SU-DHL-6 (cell line): Measurements from ENCODE around the gene CTBP1.

Source experiments
- H2AFZ ChIP-seq: fragments of 200-600 bp; sonication (generic); 2 replicates; pipeline ENCODE4 v1.6.1; 2014; ENCODE audit warnings: low read depth, mild to moderate bottlenecking, moderate library complexity, mixed read lengths, antibody characterized with exemption, low read length; ENCODE audit not compliant: severe bottlenecking
- H3F3A ChIP-seq: fragments of 200-600 bp; shearing (Covaris generic); 2 replicates; pipeline ENCODE4 v1.6.0; 2016; ENCODE audit warnings: antibody characterized with exemption, mild to moderate bottlenecking; ENCODE audit not compliant: insufficient read depth
- H3K27ac ChIP-seq: fragments of 200-600 bp; sonication (generic); 2 replicates; pipeline ENCODE4 v1.5.1; 2016; ENCODE audit warnings: low read depth, mild to moderate bottlenecking, low read length, moderate library complexity, mixed read lengths
- H3K27me3 ChIP-seq: fragments of 200-600 bp; sonication (generic), shearing (Covaris generic); 2 replicates; pipeline ENCODE4 v1.6.0; 2014; ENCODE audit warnings: mild to moderate bottlenecking, low read length
- H3K36me3 ChIP-seq: fragments of 200-600 bp; sonication (generic); 2 replicates; pipeline ENCODE4 v1.6.1; 2014; ENCODE audit warnings: mild to moderate bottlenecking, low read length, mixed read lengths
- H3K4me2 ChIP-seq: fragments of 300-600, 200-600 bp; shearing (Covaris generic), sonication (generic); 2 replicates; pipeline ENCODE4 v1.6.0; 2014; ENCODE audit warnings: low read length, low read depth, mild to moderate bottlenecking; ENCODE audit not compliant: poor library complexity, severe bottlenecking
- H3K4me3 ChIP-seq: fragments of 200-600 bp; sonication (generic); 2 replicates; pipeline ENCODE4 v1.5.1; 2014; ENCODE audit warnings: antibody characterized with exemption, low read length, mild to moderate bottlenecking, mixed read lengths; ENCODE audit not compliant: insufficient read depth, poor library complexity, severe bottlenecking
- H3K79me2 ChIP-seq: fragments of 200-600 bp; sonication (generic); 2 replicates; pipeline ENCODE4 v1.6.1; 2014; ENCODE audit warnings: mild to moderate bottlenecking, low read length, moderate library complexity; ENCODE audit not compliant: insufficient read depth
- H3K9ac ChIP-seq: fragments of 200-600 bp; sonication (generic); 2 replicates; pipeline ENCODE4 v1.7.0; 2014; ENCODE audit warnings: mild to moderate bottlenecking, low read length
- H3K9me2 ChIP-seq: fragments of 200-600 bp; sonication (generic); replicated peaks from 2 replicates; pipeline ENCODE4 v1.6.1; 2014; ENCODE audit warnings: low read length; ENCODE audit not compliant: insufficient read depth
- H3K9me3 ChIP-seq: fragments of 200-600 bp; sonication (generic); 2 replicates; pipeline ENCODE4 v1.6.1; 2014; ENCODE audit warnings: low read length, mixed read lengths; ENCODE audit not compliant: insufficient read depth
- H4K20me1 ChIP-seq: fragments of 200-600 bp; sonication (generic); 2 replicates; pipeline ENCODE4 v1.6.1; 2014; ENCODE audit warnings: low read depth, mild to moderate bottlenecking, antibody characterized with exemption, low read length, moderate library complexity, mixed read lengths
- CTCF ChIP-seq: fragments of 200-600 bp; sonication (generic); IDR thresholded peaks from one replicate; pipeline ENCODE4 v1.5.1; 2017; ENCODE audit warnings: antibody characterized with exemption, mild to moderate bottlenecking, low read length, moderate library complexity; ENCODE audit not compliant: insufficient read depth, poor library complexity, severe bottlenecking
- EZH2phosphoT487 ChIP-seq: fragments of 200-600 bp; sonication (generic), shearing (Covaris generic); conservative IDR thresholded peaks from 2 replicates; pipeline ENCODE4 v1.6.1; 2018; ENCODE audit warnings: mild to moderate bottlenecking, antibody characterized with exemption, low read length, moderate library complexity, mixed read lengths

Gene CTBP1

GRCh38 chr4:1178300-1179088 is 70.4 kb downstream of the CTBP1 start:
- H3K27ac ChIP-seq = no peak overlapping the region
- H3K9me3 ChIP-seq = peaks cover 14% of the 10 kb centered on the region; the same call in 1 of the 2 replicates
- H3K9ac ChIP-seq = no peak overlapping the region
- TF ChIP-seq EZH2phosphoT487 (no peak), CTCF (no peak)
- no peak overlapping the region for H3K4me3 ChIP-seq
- H3F3A ChIP-seq = no peaks in the 10 kb centered on the region
- no peaks in the 10 kb centered on the region for H3K27me3 ChIP-seq
- no peaks in the 10 kb centered on the region for H3K9me2 ChIP-seq
- H3K4me2 ChIP-seq = no peak overlapping the region
- H3K36me3 ChIP-seq = peaks cover 26% of the 10 kb centered on the region
- no peaks in the 10 kb centered on the region for H4K20me1 ChIP-seq
- no peaks in the 10 kb centered on the region for H3K79me2 ChIP-seq
- no peak overlapping the region for H2AFZ ChIP-seq

GRCh38 chr4:1177274-1178141 is 71.4 kb downstream of the CTBP1 start:
- H3K4me2 ChIP-seq = no peak overlapping the region
- no peaks in the 10 kb centered on the region for H3K9me2 ChIP-seq
- no peaks in the 10 kb centered on the region for H4K20me1 ChIP-seq
- no peaks in the 10 kb centered on the region for H3K79me2 ChIP-seq
- TF ChIP-seq CTCF = no peak
- TF ChIP-seq EZH2phosphoT487 = no peak
- H3K27ac ChIP-seq = no peak overlapping the region
- peaks cover 14% of the 10 kb centered on the region; the same call in 1 of the 2 replicates for H3K9me3 ChIP-seq
- no peaks in the 10 kb centered on the region for H3F3A ChIP-seq
- no peak overlapping the region for H3K9ac ChIP-seq
- H3K36me3 ChIP-seq = peaks cover 26% of the 10 kb centered on the region
- no peak overlapping the region for H3K4me3 ChIP-seq
- no peaks in the 10 kb centered on the region for H3K27me3 ChIP-seq
- H2AFZ ChIP-seq = no peak overlapping the region

GRCh38 chr4:1176398-1177273 is 72.3 kb downstream of the CTBP1 start:
- Histone ChIP-seq H3K36me3 (peaks cover 19% of the 10 kb centered on the region), H3K9me2 (no peaks in the 10 kb centered on the region), H3K27ac (no peak overlapping the region), H3K4me3 (no peak overlapping the region), H3K27me3 (no peaks in the 10 kb centered on the region), H3K4me2 (no peak overlapping the region), H4K20me1 (no peaks in the 10 kb centered on the region), H3K79me2 (no peaks in the 10 kb centered on the region), H3K9ac (no peak overlapping the region), H3F3A (no peaks in the 10 kb centered on the region), H3K9me3 (peaks cover 12% of the 10 kb centered on the region; the same call in 1 of the 2 replicates), H2AFZ (no peak overlapping the region)
- TF ChIP-seq CTCF = no peak
- TF ChIP-seq EZH2phosphoT487 = no peak
